GM21360 (cell line): ENCODE results near the gene SULF2.

Experiments used
- ATAC-seq: cut with Tn5 transposase; IDR thresholded peaks from one replicate; pipeline ENCODE4 v1.9.1; 2021; ENCODE audit warnings: mild to moderate bottlenecking, moderate library complexity; ENCODE audit not compliant: unreplicated experiment

Gene SULF2

DNA sequence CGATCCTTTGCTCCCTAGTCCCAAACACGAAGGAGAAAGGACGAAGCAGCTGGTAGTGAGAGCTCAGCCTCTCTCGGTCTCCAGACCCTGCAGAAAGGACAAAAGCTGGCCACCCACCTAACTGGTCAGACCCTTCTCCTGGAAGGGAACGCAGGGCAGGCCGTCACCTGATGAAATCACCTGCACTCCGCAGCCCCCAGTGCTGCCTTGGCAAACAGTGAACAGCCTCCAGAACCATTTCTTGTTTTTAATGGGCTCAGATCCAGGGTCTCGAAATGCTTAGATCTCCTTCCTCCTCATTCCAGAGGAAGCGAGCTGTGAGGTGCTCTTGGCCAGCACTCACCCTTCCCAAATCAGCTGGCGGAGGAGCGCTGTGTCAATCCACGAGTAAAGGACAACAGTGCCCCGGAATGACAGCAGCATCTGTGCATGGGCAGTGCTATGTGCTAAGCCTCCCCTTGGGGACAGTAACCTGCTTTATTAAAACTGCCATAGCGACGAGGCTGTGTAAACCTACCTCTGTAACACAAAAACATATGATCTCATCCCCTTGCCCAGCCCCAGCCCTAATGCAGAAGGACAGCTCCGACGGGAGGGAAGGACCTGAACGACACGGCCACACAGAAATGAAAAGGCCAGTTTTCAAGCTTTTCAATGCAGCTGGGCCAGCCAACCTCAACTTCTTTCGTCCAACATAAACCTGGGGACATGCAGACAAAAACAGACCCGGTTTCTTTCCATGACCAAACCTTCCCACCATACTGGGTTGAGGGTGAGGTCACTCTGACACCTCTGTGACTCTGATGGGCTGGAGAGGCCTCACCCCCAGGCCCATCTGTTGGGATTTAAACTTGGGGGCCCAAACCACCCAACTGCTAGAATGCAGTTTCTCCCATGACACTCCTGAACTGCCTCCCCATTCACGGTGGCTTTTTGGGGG is 43.3 kb downstream of the SULF2 start:
- no peak for ATAC-seq

DNA sequence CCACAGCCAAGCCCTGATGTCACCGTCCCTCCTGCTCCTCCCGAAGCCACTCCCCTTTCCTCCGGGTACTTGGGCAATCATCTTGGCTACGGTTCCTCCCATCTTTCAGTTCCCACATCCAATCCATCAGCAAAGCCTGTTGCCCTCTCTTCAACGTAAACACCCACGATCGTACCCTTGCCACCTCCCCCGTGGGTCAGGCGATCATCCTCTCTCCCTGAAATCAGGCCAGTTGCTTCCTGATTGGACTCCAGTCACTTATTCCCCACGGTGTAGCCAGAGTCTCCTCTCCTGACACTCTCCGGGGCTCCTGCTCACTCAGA is 44.5 kb downstream of the SULF2 start:
- no peak for ATAC-seq

DNA sequence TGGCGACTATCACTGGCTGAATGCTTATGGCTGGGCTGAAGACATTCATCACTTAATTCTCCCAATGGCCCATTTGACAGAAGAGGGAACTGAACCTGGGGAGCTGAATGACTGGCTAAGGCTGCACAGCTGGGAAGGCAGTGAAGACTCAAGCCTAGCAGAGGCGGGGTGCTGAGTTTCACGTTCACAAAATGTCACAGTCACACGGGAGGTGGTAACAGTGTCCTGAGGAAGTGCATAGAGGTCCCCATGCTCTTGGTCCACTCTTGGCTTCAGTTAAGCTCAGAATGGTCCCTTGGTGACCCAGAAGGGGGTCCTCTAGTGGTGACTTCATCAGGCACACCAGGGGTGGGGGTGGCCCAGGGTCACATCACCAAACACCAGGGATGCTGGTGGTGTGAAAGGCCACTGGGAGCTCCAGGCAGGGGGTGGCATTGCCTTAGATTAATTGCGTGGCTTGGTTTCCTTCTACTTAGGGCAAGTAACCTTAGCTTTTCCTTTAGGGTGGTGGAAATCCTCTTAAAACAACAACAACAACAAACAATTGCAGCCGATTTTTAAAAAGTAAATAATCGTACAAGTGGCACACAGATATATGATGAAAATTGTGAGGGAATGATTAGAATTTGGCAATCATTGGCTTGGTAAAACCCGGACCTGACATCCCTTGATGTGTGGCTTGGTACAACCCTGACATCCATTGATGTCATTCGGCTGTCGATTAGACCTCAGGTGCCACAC is 45.0 kb downstream of the SULF2 start:
- no peak for ATAC-seq

DNA sequence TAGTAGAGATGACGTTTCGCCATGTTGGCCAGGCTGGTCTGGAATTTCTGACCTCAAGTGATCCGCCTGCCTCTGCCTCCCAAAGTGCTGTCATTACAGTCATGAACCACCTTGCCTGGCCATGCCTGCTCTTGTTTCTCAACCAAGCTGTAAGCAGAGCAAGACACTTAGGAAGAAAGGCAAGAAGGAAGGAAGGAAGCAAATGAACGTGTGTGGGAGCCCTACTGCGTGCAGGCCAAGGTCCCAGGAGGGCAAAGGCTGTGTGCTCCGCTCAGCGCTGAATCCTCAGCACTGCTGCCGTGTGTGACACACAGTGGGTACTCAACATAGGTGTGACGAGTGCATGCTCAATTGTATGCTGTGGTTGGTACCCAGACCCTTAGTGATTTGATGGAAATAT is 47.4 kb downstream of the SULF2 start:
- no peak for ATAC-seq

DNA sequence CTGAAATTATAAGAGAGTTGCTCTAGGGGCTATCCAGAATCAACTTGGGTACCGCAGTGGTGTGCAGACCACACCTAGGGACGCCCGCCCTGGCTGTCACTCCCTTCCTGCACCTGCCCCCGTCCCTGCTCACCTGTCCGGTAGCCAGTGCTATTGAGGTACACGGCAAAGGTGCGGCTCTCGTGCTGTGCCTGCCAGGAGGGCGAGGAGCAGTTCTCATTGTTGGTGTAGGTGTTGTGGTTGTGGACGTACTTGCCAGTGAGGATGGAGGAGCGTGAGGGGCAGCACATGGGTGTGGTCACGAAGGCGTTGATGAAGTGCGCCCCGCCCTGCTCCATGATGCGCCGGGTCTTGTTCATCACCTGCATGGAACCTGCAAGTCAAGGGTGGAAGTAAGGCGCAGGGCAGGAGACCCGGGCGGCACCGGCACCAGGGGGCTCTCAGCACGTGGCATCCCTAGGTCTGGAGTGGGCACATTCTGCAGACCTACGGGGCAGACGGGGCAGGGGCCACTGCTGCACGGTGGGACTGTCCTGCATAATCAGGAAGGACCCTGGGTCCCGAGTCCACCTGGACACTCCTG is 48.6 kb downstream of the SULF2 start:
- no peak for ATAC-seq

DNA sequence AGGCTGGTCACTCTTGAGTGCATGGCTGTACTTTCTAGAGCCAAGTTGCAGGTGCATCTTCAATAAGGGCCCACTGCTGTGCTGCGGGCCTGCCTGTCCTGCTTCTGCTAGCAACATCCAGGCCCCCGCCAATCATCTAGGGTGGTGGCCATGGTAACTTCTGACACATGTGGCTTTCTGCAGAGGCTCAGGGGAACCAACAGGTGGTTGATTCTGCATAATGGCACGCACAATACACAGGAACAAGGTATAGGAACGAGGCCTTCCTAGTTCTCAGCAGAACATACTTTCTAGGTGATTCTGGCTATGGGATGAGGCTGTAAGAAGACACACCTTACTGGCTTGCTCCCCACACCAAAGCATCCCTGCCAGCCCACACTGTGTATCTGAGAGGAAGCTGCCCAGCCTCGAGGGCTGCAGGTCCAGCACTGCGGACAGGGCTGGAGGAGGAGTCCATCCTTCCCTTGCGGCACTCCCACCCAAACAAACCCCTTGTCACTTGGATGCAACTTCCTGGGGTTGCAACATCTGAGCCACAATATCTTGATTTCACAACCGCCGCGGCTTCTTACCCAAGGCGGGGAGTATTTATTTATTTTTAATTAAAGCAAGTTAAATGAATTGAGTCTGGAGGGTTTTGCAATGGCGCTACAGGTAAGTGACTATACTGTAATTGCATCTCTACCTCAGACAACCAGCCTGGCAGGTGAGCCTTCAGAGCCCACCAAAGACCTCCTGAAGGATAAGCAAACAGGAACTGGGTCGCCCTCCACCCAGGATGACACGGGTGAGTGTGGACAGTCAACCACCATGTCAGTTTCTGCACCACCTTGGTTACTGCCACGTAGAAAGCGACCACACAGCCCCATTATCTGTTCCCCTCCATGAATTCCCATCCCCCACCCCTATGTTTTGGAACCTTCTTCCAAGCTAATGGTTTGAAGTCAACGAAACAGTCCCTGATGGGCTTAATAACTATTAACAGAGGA is 49.6 kb downstream of the SULF2 start:
- no peak for ATAC-seq

DNA sequence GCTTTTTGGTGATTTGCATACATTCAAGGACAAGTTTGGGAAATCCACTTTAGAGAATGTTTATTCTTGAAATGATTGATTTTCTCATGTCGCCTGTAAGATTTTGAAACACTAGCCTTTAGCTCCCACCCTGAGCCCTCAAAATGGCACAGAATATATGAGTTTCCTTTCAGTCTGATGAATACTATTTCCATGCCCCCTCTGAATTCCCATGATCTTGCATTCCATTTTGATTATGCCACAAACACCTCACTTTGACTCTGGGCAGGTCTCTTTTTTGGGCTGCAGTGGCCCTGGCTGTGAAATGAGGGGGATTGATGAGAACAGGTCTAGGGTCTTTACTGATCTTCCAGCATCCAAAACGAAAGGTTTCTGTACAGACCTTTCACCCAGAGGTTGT is 50.4 kb downstream of the SULF2 start:
- ATAC-seq: no peak

DNA sequence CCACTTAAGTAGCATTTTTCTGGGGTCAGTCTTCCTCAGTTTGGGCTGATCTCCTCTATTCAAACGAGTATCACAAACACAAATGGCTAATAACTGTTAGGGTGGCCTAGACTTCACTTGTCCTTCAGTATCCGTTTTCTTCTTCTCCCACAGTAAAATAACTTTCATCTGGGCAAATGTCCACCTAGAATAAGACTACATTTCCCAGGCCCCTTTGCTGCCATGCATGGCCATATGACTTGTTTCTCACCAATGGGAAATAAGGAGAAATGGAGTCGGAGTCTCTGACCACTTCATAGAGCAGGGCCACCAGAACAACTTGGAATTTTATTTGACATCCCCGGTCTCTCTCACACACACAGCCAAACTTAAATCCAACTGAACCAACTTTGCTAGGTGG is 51.4 kb downstream of the SULF2 start:
- ATAC-seq: no peak

DNA sequence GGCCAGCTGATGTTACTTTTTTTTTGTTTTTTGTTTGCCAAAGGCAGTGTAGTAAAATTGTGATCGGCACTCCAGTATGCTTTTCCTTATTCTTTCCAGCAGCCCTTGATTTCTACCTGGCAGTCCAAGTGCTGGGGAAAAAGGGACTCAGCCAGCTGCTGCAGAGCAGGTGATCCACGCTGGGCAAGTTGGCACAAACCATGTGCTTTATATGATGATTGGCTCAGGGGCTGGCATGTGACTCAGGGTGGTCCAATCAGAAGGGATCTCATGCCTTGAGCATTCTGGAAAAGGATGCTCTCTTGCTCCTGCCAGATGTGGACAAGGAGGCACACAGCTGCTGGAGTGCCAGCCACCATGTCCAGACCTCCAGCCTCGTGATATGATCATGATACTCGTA is 54.5 kb downstream of the SULF2 start:
- no peak for ATAC-seq

DNA sequence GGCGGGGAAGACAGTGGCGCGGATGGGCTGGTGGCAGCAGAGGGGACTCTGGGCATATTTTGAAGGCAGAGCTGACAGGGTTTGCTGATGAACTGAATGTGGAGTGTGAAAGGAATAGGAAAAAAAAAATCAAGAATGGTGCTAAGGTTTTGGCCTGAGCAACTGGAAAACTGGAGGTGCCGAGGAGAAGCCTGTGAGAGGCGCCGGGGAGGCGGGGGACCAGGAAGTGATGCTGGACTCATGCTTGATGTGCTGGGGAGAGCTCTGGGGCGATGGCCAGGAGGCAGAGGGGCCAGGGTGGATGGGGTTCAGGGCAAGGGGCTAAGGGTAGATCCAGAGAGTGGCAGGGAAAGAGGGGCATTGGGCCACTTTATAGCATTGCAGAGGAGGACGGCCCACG is 55.8 kb downstream of the SULF2 start:
- ATAC-seq: no peak

DNA sequence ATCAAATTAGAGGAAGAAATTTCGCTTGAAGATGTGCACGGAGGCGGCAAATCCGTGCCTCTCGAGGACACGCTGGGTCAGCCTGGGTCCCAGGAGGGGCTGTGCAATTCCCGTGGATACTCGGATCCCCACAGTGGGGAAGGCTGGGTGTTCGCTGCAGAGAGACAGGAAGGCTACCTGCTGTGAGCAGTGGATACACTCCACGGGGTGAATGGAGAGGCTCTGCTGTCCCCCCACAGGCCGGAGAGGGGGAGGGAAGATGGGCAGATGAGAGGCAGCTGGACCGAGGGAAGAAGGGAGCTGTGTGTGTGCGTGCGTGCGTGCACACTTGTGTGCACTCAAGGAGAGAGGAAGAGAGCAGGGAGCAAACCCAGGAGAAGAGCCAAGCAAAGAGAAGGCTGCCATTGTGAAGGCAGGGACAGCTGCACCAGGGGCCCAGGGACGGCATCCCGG is 57.3 kb downstream of the SULF2 start:
- ATAC-seq: no peak

DNA sequence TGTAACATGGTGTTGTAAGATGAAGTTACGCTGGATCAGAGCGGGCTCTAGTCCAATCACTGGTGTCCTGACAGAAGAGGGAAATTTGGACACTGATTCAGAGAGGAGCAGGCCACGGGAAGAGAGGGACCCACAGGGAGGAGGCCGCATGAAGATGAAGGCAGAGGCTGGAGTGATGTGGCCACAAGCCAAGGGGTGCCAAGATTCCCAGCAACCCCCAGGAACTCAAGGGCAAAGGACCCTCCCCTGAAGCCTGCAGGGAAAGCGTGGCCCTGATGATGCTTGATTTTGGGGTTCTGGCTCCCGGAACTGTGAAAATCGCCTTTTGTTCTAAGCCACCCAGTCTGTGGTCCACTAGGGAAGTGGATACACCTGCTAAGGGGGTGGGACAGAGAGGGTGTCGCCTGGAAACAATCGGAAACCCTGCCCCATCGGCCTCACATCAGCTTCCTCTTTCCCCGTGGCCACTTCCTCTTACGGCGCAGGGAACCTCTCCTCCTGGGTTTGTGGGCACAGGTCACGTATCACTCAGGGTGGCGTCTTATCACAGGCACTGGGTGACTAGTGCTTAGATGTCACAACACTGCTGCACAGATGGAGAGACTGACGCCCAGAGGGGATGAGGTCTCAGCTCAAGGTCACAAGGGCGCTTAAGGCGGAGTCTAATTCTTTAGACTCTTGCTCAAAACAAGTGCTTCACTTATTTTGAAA is 58.0 kb downstream of the SULF2 start:
- ATAC-seq: peak; percentile 73

DNA sequence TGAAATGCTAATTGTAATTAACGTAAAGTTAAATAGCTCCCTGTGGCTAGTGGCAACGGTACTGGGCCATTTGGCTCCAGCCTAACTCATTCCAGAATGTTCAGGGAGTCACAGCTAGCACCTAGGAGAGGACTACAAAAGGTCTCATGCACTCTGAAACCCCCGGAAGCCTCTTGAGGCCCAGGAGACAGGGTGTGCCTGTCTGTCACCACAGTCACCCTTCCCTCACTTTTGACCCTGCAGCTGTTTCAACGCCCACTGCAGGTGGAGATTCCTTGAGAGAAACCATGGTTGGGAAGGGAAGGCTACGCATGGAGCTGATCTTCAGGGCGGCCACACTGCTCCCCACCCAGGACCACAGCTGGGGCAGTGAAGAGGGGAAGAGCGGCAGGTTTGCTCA is 58.6 kb downstream of the SULF2 start:
- ATAC-seq: no peak

DNA sequence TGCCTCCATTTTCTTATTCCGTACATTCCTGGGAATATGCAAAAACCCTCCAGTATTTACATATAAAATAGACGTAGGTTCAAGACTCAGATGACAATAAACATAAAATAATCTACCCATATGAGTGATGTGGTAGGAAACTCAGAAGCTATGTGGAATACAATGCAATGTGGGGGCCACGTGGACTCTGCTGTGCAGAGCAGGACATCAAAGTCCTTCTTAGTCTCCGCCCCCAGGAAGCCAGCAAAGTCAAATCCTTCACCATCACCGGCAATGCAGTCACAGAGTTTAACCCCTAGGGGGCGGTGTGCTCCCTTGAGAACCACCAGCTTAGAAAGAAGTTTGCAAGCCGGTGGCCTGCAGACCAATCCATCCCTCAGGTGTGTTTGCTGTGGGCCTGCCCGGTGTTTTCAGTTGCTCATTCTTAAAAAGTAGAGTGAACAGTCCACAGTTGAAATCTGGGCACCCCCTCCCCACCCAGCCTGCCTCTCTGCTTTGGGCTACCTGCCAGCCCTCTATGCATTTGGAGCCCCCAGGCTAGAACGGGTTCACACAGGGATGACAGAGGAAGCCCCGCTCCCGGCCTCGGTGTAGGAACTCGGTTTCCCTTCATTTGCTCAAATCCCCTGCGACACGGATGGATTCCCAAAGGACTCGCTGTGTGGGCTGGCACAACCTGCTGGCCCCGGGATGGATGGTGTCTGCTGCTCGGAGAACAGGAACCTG is 59.9 kb downstream of the SULF2 start:
- no peak for ATAC-seq

DNA sequence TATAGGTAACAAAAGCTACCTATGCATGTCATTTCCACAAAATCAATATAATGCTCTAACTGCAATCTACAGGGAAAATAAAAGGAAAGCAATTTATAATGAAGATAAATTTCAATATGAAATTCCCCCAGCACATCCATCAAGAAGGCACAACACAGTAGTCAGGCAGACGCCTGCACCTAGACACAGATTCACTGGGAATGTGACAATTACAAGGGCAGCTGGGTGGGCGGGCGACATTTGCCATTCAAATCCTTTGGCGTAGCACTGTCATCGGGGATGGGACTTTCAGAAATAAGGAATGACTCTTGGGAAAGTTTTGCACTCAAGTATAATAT is 60.4 kb downstream of the SULF2 start:
- no peak for ATAC-seq

DNA sequence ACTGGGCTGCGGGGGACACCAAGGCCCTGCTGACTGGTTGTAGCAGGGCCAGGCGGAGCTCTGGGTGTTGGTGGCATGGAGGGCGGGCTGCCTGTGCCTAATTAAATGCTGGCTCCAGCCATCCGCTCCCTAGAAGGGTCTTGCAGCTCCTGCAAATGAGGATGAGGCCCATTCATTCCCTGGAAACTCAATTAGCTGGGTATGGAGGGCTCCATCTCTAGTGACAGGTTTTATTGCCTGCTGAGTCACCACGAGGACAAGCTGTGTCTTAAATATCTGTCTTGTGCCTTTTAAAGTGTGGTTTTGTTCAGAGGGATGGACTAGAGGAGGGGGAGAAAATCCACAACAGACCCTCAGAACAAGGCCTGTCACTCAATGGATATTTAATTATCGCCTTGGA is 60.9 kb downstream of the SULF2 start:
- no peak for ATAC-seq

DNA sequence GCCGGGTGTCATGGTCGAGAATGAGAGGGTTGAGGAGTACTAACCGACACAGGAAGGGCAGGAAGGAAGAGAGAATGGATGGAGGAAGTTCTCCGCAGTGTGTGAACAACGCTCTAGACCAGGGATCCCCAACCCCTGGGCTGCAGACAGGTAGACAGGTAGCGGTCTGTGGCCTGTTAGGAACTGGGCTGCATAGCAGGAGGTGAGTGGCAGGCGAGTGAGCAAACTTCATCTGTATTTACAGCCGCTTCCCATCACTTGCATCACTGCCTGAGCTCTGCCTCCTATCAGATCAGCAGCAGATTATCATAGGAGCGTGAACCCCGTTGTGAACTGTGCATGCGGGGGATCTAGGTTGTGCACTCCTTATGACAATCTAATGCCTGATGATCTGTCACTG is 62.0 kb downstream of the SULF2 start:
- no peak for ATAC-seq

DNA sequence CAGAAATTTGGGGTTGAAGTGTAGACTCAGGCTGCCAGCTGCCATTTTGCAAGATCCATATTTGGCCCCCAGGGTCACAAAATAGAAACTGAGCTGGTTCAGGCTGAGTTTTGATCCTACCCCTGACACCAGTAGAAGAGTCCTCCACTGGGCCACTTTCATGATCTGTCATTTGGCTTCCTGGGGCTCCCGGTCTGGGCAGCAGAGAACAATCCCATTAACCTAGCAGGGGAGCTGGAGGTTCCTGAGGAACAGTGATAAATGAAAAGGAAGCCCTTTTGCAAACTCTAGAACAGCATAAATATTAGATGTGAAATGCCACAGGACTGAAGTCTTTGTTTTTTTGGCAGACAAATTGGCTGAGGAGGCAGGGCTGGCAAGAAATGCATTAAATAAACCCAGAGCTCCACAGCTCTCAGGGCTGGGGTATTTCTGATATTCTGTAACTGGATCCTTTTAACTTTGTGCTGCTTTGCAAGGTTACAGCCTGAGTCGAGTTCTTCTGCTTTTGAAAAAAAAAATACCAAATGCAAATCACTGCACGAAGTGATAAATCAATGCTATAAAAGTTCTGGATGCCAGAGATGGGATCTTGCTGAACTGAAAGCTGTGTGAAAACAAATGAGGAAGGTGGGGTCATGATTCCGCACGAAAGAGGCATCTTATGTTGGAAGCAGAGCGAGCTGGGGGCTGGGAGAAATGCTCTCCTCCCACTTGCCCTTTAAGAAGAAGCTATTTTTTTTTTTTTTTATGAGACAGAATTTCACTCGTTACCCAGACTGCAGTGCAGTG is 64.4 kb downstream of the SULF2 start:
- no peak for ATAC-seq

DNA sequence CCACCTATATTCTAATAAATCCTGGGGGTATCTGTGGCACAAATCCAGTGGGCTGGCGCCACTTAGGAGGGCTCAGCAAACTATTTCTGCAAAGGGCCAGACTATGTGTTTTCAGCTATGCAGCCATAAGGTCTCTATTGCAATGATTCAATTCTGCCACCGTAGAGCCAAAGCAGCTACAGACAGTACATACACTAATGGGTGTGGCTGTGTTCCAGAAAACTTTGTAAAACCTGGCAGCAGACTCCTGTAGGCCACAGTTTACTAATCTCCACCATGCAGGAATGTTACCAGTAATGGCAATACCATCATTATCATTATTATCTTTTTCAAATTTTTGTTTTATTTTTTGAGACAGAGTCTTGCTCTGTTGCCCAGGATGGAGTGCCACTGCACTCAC is 65.7 kb downstream of the SULF2 start:
- ATAC-seq: no peak
